Testis (tissue), 3 donors: ENCODE measurements around the gene MGAT1. TPM values are rescaled to one million over a fixed set of nuclear protein-coding genes. Genes with fewer than 3 reads are reported as not detected.
A peak's percentile ranks its signal among the peaks of the same experiment; 100 is the strongest.
"Not testable (repeated sequence)": the region's sequence is repeated elsewhere in the genome, so short reads cannot be mapped to it uniquely, and the experiment has no call there.

Experiments
- DNase-seq: peaks from one replicate; pipeline ENCODE4 v3.0.0-alpha.2; 2019
- H3K27ac ChIP-seq, 2 donors: fragments of 200-600 bp; sonication (generic); one replicate each; pipeline ENCODE4 v1.5.1; 2019
- H3K27me3 ChIP-seq: fragments of 200-600 bp; sonication (generic); one replicate; pipeline ENCODE4 v1.5.1; 2019
- H3K36me3 ChIP-seq: fragments of 200-600 bp; sonication (generic); one replicate; pipeline ENCODE4 v1.5.1; 2017; ENCODE audit warnings: low read depth; ENCODE audit errors: missing control alignments
- H3K4me1 ChIP-seq: fragments of 200-600 bp; sonication (generic); one replicate; pipeline ENCODE4 v1.5.1; 2019
- H3K4me3 ChIP-seq, 2 donors: fragments of 200-600 bp; sonication (generic); one replicate each; pipeline ENCODE4 v1.5.1; 2017 to 2019
- H3K9me3 ChIP-seq: fragments of 200-600 bp; sonication (generic); one replicate; pipeline ENCODE4 v1.5.1; 2017
- CTCF ChIP-seq, 3 experiments: fragments of 450-650 bp in 2 of 3; fragments of 200-600 bp in 1 of 3; sonication (generic) in 1 of 3; IDR thresholded peaks; one replicate each; pipeline ENCODE4 v1.5.1; 2016 to 2019; ENCODE audit warnings: antibody characterized with exemption in 3 of 3, mild to moderate bottlenecking in 2 of 3, moderate library complexity in 1 of 3
- POLR2A ChIP-seq: fragments of 450-650 bp; IDR thresholded peaks from one replicate; pipeline ENCODE4 v1.6.1; 2017; ENCODE audit warnings: antibody characterized with exemption, mild to moderate bottlenecking, moderate library complexity
- WGBS, 2 donors: methylation state at CpG; one replicate each; pipeline ENCODE4 v1.1.5; 2018; 5-methylcytosine and 5-hydroxymethylcytosine counted together
- intact Hi-C: fragments of 100-400 bp; cut with DNase I; formaldehyde crosslinking; loops from one replicate; pipeline ENCODE4 v1.15.1; 2023; ENCODE audit warnings: low total_unique reads
- polyA plus RNA-seq: library from polyadenylated mRNA; stranded (reverse); fragments of 350-450 nt; fragmentation: Illumina TruSeq; extraction: RNeasy Lipid Tissue Mini Kit (QIAGEN cat#74804); gene quantifications from one replicate; pipeline ENCODE4 v1.2.3, GENCODE V29; 2014; ENCODE audit warnings: low read depth, low replicate concordance; ENCODE audit not compliant: insufficient read depth
- total RNA-seq, 2 donors: library from RNA; depleted of rRNA; stranded (reverse); fragments of >200 nt; gene quantifications; one replicate each; pipeline ENCODE4 v1.2.3, GENCODE V29; 2016

The MGAT1 gene
- total and polyA plus RNA-seq, 3 donors from 2014 or later: 95.8 to 136 (median 106) TPM

GRCh38 chr5:180830253-180831138, 27.9 kb upstream of the MGAT1 start:
- WGBS, 2 donors: 24 to 25% methylated on average over 24 to 35 of the region's 35 CpGs
- peak; percentile 86 for DNase-seq
- intact Hi-C loops: no loop called here

GRCh38 chr5:180829726-180830125, 27.1 kb upstream of the MGAT1 start:
- intact Hi-C loops: no loop called here
- no peaks in the 10 kb centered on the region for H3K9me3 ChIP-seq
- no peak for TF ChIP-seq CTCF (IDR thresholded peaks at IDR 0.05)
- no peaks in the 10 kb centered on the region for H3K36me3 ChIP-seq
- H3K27ac ChIP-seq: peak overlapping the region; percentile 98 to 99
- no peaks in the 10 kb centered on the region for H3K27me3 ChIP-seq
- H3K4me3 ChIP-seq: no peak overlapping the region
- DNase-seq: no peak
- WGBS, 2 donors: 89 to 92% methylated on average over 5 of the region's 5 CpGs
- H3K4me1 ChIP-seq: peaks cover 20% of the 10 kb centered on the region

More at GRCh38 chr5:180830253-180831138, 27.9 kb upstream of the MGAT1 start:
- Histone ChIP-seq H3K36me3 (no peaks in the 10 kb centered on the region), H3K27me3 (no peaks in the 10 kb centered on the region), H3K4me3 (peak overlapping the region; percentile 88 to 97), H3K27ac (peak overlapping the region; percentile 98 to 99), H3K4me1 (peaks cover 17% of the 10 kb centered on the region), H3K9me3 (no peaks in the 10 kb centered on the region)
- no peak for TF ChIP-seq CTCF (IDR thresholded peaks at IDR 0.05)
- no peak for TF ChIP-seq POLR2A

GRCh38 chr5:180828756-180829531, 26.3 kb upstream of the MGAT1 start:
- H3K4me3 ChIP-seq, intact Hi-C loops, H3K36me3 ChIP-seq, H3K27me3 ChIP-seq, H3K9me3 ChIP-seq, DNase-seq: not testable (repeated sequence)
- Histone ChIP-seq H3K4me1 (peaks cover 20% of the 10 kb centered on the region), H3K27ac (peak overlapping the region; percentile 98 to 99)
- WGBS, 2 donors: 87 to 91% methylated on average over 13 of the region's 13 CpGs

GRCh38 chr5:180827374-180827773, 24.8 kb upstream of the MGAT1 start:
- H3K36me3 ChIP-seq, H3K4me3 ChIP-seq, H3K9me3 ChIP-seq, DNase-seq, intact Hi-C loops, H3K27ac ChIP-seq, H3K27me3 ChIP-seq: not testable (repeated sequence)
- peaks cover 15% of the 10 kb centered on the region for H3K4me1 ChIP-seq
- 73 to 86% methylated on average over 5 to 7 of the region's 7 CpGs for WGBS, 2 donors

GRCh38 chr5:180825768-180826525, 23.3 kb upstream of the MGAT1 start:
- Histone ChIP-seq H3K27me3 (no peaks in the 10 kb centered on the region), H3K4me3 (no peak overlapping the region), H3K27ac (peak overlapping the region; percentile 60 to 62), H3K9me3 (no peaks in the 10 kb centered on the region), H3K36me3 (no peaks in the 10 kb centered on the region), H3K4me1 (peaks cover 15% of the 10 kb centered on the region)
- intact Hi-C loops: no loop called here
- 100% methylated on average over 3 of the region's 3 CpGs for WGBS, 2 donors
- DNase-seq: no peak
- TF ChIP-seq CTCF (IDR thresholded peaks at IDR 0.05) (no peak), POLR2A (no peak)
